WTC11 (cell line): Measurements from ENCODE around the gene NAA16. TPM values are rescaled to one million over a fixed set of nuclear protein-coding genes. Genes with fewer than 3 reads are reported as not detected.
"Not testable (repeated sequence)": the region's sequence is repeated elsewhere in the genome, so short reads cannot be mapped to it uniquely, and the experiment has no call there.

Experiments
- ATAC-seq: fragments of 200-7000 bp; cut with Tn5 transposase; 2 replicates; pipeline ENCODE4 v1.10.0; 2021; ENCODE audit warnings: mild to moderate bottlenecking, moderate library complexity
- CTCF ChIA-PET: fragments of 300-600 bp; sonication (Branson Sonifier 250); formaldehyde crosslinking; loops from one replicate; lab custom pipeline; 2021; ENCODE audit warnings: antibody characterized with exemption; lab: Charles Lee
- POLR2A ChIA-PET: fragments of 350-600 bp; sonication (Branson Sonifier 250); formaldehyde crosslinking; loops from one replicate; lab custom pipeline; 2021; ENCODE audit warnings: antibody characterized with exemption; lab: Charles Lee
- DNase-seq: peaks from one replicate; pipeline ENCODE4 v3.0.0; 2021; ENCODE audit warnings: low spot score
- H3K27ac Mint-ChIP-seq: 2 replicates; pipeline ENCODE4 v1.8.0; 2021; ENCODE audit warnings: mixed read lengths
- H3K27me3 Mint-ChIP-seq: 2 replicates; pipeline ENCODE4 v1.8.0; 2021; ENCODE audit warnings: low read depth, mild to moderate bottlenecking, moderate library complexity, mixed read lengths
- H3K36me3 Mint-ChIP-seq: 2 replicates; pipeline ENCODE4 v1.8.0; 2021; ENCODE audit warnings: mixed read lengths
- H3K4me1 Mint-ChIP-seq: 2 replicates; pipeline ENCODE4 v1.8.0; 2022; ENCODE audit warnings: mixed read lengths
- H3K4me3 Mint-ChIP-seq: 2 replicates; pipeline ENCODE4 v1.8.0; 2021; ENCODE audit warnings: mild to moderate bottlenecking, moderate library complexity, mixed read lengths
- H3K9me3 Mint-ChIP-seq: 2 replicates; pipeline ENCODE4 v1.8.0; 2021; ENCODE audit warnings: mixed read lengths
- EMX1 ChIP-seq: fragments of 250-450 bp; sonication (Bioruptor Pico); IDR thresholded peaks from 2 replicates; pipeline ENCODE4 v1.8.0; 2021; ENCODE audit warnings: mild to moderate bottlenecking
- ETV6 ChIP-seq: sonication (generic); formaldehyde crosslinking; IDR thresholded peaks from 2 replicates; pipeline ENCODE4 v1.8.1; 2022; ENCODE audit warnings: mild to moderate bottlenecking, missing genetic modification reagents
- GABPB1 ChIP-seq: sonication (generic); formaldehyde crosslinking; IDR thresholded peaks from 2 replicates; pipeline ENCODE4 v1.8.1; 2023; ENCODE audit warnings: mild to moderate bottlenecking, missing genetic modification reagents
- HMGA2 ChIP-seq: fragments of 250-450 bp; sonication (Bioruptor Pico); IDR thresholded peaks from 2 replicates; pipeline ENCODE4 v1.4.0; 2021; ENCODE audit warnings: mild to moderate bottlenecking, moderate library complexity
- MXD4 ChIP-seq: fragments of 250-450 bp; sonication (Bioruptor Pico); IDR thresholded peaks from 2 replicates; pipeline ENCODE4 v1.8.0; 2021; ENCODE audit warnings: mild to moderate bottlenecking, moderate library complexity, borderline replicate concordance
- NR1H2 ChIP-seq: sonication (generic); formaldehyde crosslinking; IDR thresholded peaks from 2 replicates; pipeline ENCODE4 v1.9.0; 2021; ENCODE audit warnings: mild to moderate bottlenecking, moderate library complexity, missing genetic modification reagents
- OVOL2 ChIP-seq: fragments of 250-450 bp; sonication (Bioruptor Pico); IDR thresholded peaks from 2 replicates; pipeline ENCODE4 v1.9.0; 2021; ENCODE audit warnings: mild to moderate bottlenecking, borderline replicate concordance
- PRRX2 ChIP-seq: fragments of 250-450 bp; sonication (Bioruptor Pico); IDR thresholded peaks from 2 replicates; pipeline ENCODE4 v1.8.0; 2021; ENCODE audit warnings: mild to moderate bottlenecking
- SOX15 ChIP-seq: fragments of 250-450 bp; sonication (Bioruptor Pico); IDR thresholded peaks from 2 replicates; pipeline ENCODE4 v1.9.0; 2021; ENCODE audit warnings: mild to moderate bottlenecking
- TEAD1 ChIP-seq: sonication (generic); formaldehyde crosslinking; IDR thresholded peaks from 2 replicates; pipeline ENCODE4 v1.8.0; 2022; ENCODE audit warnings: mild to moderate bottlenecking, missing genetic modification reagents
- ZBTB21 ChIP-seq: sonication (generic); formaldehyde crosslinking; IDR thresholded peaks from 2 replicates; pipeline ENCODE4 v1.8.1; 2023; ENCODE audit warnings: mild to moderate bottlenecking, missing genetic modification reagents, borderline replicate concordance
- ZNF121 ChIP-seq: sonication (generic); formaldehyde crosslinking; IDR thresholded peaks from 2 replicates; pipeline ENCODE4 v1.8.0; 2023; ENCODE audit warnings: missing genetic modification reagents
- ZNF232 ChIP-seq: sonication (generic); formaldehyde crosslinking; IDR thresholded peaks from 2 replicates; pipeline ENCODE4 v1.8.0; 2022; ENCODE audit warnings: mild to moderate bottlenecking, missing genetic modification reagents
- ZNF263 ChIP-seq: sonication (generic); formaldehyde crosslinking; IDR thresholded peaks from 2 replicates; pipeline ENCODE4 v1.8.1; 2022; ENCODE audit warnings: low read depth, mild to moderate bottlenecking, moderate library complexity, missing genetic modification reagents
- ZNF416 ChIP-seq: fragments of 250-450 bp; sonication (Bioruptor Pico); IDR thresholded peaks from 2 replicates; pipeline ENCODE4 v1.9.0; 2021; ENCODE audit warnings: mild to moderate bottlenecking, inconsistent platforms
- total RNA-seq: library from RNA; stranded (reverse); gene quantifications from 3 replicates; pipeline ENCODE4 v1.2.3, GENCODE V29; 2021
- TF ChIP-seq, protein P1 (sequence below): sonication (generic); formaldehyde crosslinking; IDR thresholded peaks from 2 replicates; pipeline ENCODE4 v1.8.1; 2023; ENCODE audit warnings: mild to moderate bottlenecking, missing genetic modification reagents, borderline replicate concordance
- TF ChIP-seq, protein P2 (sequence below): sonication (generic); formaldehyde crosslinking; IDR thresholded peaks from 2 replicates; pipeline ENCODE4 v1.8.1; 2022; ENCODE audit warnings: mild to moderate bottlenecking, moderate library complexity, missing genetic modification reagents
- TF ChIP-seq, protein P3 (sequence below): fragments of 200-600 bp; IDR thresholded peaks from 2 replicates; pipeline ENCODE4 v1.8.0; 2022; ENCODE audit warnings: antibody characterized with exemption
- TF ChIP-seq, protein P4 (sequence below): sonication (generic); formaldehyde crosslinking; IDR thresholded peaks from 2 replicates; pipeline ENCODE4 v1.8.1; 2022; ENCODE audit warnings: low read depth, missing genetic modification reagents, borderline replicate concordance
- TF ChIP-seq, protein P5 (sequence below): sonication (generic); formaldehyde crosslinking; IDR thresholded peaks from 2 replicates; pipeline ENCODE4 v1.8.1; 2023; ENCODE audit warnings: mild to moderate bottlenecking, missing genetic modification reagents, moderate library complexity
- TF ChIP-seq, protein P6 (sequence below): sonication (generic); formaldehyde crosslinking; IDR thresholded peaks from 2 replicates; pipeline ENCODE4 v1.8.1; 2022; ENCODE audit warnings: missing genetic modification reagents, borderline replicate concordance

The NAA16 gene
- total RNA-seq, 1 experiment from 2014 or later = 32.5 TPM

DNA sequence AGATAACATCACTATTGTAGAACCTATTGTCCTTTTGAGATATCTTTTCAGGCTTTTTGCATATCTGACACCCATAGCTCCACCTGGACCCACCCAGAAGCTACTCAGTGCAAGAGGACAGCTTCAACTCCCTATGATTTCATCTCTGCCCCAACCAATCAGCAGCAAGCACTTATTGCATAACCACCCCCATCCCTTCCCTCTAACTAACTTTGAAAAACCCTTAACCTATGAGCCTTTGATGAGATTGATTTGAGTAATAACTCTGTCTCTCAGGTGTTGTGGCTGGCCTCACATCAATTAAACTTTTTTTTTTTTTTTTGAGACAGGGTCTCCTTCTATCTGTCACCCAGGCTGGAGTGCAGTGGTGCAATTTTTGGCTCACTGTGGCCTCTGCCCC, 34.2 kb upstream of the NAA16 start:
- ATAC-seq (peak; percentile 22; the same call in 1 of the 2 replicates), DNase-seq (no peak)
- Mint-ChIP-seq H3K4me1 (peaks cover 38% of the 10 kb centered on the region), H3K4me3 (no peak overlapping the region), H3K9me3 (peaks cover 19% of the 10 kb centered on the region), H3K27me3 (no peaks in the 10 kb centered on the region), H3K36me3 (peaks cover 3% of the 10 kb centered on the region), H3K27ac (no peak overlapping the region)
- TF ChIP-seq ZBTB21 (no peak), MXD4 (CRISPR knock-in tag) (no peak), TEAD1 (CRISPR knock-in tag) (no peak), ZNF232 (CRISPR knock-in tag) (no peak)
- TF ChIP-seq, protein P1, sequence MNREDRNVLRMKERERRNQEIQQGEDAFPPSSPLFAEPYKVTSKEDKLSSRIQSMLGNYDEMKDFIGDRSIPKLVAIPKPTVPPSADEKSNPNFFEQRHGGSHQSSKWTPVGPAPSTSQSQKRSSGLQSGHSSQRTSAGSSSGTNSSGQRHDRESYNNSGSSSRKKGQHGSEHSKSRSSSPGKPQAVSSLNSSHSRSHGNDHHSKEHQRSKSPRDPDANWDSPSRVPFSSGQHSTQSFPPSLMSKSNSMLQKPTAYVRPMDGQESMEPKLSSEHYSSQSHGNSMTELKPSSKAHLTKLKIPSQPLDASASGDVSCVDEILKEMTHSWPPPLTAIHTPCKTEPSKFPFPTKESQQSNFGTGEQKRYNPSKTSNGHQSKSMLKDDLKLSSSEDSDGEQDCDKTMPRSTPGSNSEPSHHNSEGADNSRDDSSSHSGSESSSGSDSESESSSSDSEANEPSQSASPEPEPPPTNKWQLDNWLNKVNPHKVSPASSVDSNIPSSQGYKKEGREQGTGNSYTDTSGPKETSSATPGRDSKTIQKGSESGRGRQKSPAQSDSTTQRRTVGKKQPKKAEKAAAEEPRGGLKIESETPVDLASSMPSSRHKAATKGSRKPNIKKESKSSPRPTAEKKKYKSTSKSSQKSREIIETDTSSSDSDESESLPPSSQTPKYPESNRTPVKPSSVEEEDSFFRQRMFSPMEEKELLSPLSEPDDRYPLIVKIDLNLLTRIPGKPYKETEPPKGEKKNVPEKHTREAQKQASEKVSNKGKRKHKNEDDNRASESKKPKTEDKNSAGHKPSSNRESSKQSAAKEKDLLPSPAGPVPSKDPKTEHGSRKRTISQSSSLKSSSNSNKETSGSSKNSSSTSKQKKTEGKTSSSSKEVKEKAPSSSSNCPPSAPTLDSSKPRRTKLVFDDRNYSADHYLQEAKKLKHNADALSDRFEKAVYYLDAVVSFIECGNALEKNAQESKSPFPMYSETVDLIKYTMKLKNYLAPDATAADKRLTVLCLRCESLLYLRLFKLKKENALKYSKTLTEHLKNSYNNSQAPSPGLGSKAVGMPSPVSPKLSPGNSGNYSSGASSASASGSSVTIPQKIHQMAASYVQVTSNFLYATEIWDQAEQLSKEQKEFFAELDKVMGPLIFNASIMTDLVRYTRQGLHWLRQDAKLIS (CRISPR knock-in tag) = no peak
- TF ChIP-seq, protein P2, sequence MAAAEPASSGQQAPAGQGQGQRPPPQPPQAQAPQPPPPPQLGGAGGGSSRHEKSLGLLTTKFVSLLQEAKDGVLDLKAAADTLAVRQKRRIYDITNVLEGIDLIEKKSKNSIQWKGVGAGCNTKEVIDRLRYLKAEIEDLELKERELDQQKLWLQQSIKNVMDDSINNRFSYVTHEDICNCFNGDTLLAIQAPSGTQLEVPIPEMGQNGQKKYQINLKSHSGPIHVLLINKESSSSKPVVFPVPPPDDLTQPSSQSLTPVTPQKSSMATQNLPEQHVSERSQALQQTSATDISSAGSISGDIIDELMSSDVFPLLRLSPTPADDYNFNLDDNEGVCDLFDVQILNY (CRISPR knock-in tag) = no peak
- POLR2A ChIA-PET = no interaction called here
- CTCF ChIA-PET = no interaction called here

DNA sequence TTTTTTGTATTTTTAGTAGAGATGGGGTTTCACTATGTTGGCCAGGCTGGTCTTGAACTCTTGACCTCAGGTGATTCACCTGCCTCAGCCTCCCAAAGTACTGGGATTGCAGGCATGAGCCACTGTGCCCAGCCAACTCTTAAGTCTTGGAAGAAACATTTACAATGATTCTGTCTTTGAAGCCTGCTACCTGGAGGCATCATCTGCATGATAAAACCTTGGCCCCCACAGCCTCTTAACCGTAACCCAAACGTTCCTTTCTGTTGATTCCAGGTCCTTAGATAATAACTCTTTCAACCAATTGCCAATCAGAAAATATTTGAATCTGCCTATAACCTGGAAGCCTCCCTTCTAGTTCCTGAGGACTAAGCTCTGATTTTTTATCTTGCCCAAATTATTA, 31.9 kb upstream of the NAA16 start:
- 0 out of 2 replicates have a peak, but pooled peaks have one; percentile 54 for TF ChIP-seq ZNF121 (CRISPR knock-in tag)
- H3K4me3 Mint-ChIP-seq, H3K9me3 Mint-ChIP-seq, POLR2A ChIA-PET, H3K36me3 Mint-ChIP-seq, H3K27ac Mint-ChIP-seq, H3K27me3 Mint-ChIP-seq, CTCF ChIA-PET, DNase-seq: not testable (repeated sequence)
- peak; percentile 80 for ATAC-seq
- peaks cover 38% of the 10 kb centered on the region for H3K4me1 Mint-ChIP-seq

DNA sequence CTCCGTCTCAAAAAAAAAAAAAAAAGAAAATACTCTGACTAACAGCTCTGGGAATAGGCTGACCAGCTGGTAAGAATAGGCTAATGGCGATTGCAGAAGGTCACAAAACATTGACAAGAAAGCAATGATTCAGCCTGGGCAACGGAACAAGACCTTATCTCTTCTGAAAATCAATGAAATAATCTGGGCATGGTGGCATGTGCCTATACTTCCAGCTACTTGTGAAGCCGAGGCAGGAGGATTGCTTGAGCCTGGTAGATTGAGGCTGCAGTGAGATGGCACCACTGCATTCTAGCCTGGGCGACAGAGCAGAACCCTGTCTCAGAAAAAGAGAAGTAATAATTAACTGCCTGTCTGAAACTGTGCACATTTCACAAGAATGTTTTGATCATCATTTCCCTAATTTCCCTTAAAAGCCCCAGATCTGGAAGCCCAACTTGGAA, 28.9 kb upstream of the NAA16 start:
- no peak overlapping the region for H3K4me3 Mint-ChIP-seq
- ChIA-PET CTCF (no interaction called here), POLR2A (no interaction called here)
- no peaks in the 10 kb centered on the region for H3K27me3 Mint-ChIP-seq
- peaks cover 43% of the 10 kb centered on the region for H3K4me1 Mint-ChIP-seq
- peaks cover 7% of the 10 kb centered on the region; the same call in 1 of the 2 replicates for H3K9me3 Mint-ChIP-seq
- H3K27ac Mint-ChIP-seq = no peak overlapping the region
- H3K36me3 Mint-ChIP-seq = no peaks in the 10 kb centered on the region
- ATAC-seq (no peak), DNase-seq (no peak)
- no peak for TF ChIP-seq PRRX2
- TF ChIP-seq NR1H2 (CRISPR knock-in tag) = no peak
- TF ChIP-seq SOX15 (CRISPR knock-in tag) = no peak
- no peak for TF ChIP-seq EMX1 (CRISPR knock-in tag)
- TF ChIP-seq ZNF416 = no peak
- no peak for TF ChIP-seq OVOL2
- no peak for TF ChIP-seq GABPB1 (CRISPR knock-in tag)
- TF ChIP-seq, protein P3, sequence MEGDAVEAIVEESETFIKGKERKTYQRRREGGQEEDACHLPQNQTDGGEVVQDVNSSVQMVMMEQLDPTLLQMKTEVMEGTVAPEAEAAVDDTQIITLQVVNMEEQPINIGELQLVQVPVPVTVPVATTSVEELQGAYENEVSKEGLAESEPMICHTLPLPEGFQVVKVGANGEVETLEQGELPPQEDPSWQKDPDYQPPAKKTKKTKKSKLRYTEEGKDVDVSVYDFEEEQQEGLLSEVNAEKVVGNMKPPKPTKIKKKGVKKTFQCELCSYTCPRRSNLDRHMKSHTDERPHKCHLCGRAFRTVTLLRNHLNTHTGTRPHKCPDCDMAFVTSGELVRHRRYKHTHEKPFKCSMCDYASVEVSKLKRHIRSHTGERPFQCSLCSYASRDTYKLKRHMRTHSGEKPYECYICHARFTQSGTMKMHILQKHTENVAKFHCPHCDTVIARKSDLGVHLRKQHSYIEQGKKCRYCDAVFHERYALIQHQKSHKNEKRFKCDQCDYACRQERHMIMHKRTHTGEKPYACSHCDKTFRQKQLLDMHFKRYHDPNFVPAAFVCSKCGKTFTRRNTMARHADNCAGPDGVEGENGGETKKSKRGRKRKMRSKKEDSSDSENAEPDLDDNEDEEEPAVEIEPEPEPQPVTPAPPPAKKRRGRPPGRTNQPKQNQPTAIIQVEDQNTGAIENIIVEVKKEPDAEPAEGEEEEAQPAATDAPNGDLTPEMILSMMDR = no peak
- TF ChIP-seq, protein P4, sequence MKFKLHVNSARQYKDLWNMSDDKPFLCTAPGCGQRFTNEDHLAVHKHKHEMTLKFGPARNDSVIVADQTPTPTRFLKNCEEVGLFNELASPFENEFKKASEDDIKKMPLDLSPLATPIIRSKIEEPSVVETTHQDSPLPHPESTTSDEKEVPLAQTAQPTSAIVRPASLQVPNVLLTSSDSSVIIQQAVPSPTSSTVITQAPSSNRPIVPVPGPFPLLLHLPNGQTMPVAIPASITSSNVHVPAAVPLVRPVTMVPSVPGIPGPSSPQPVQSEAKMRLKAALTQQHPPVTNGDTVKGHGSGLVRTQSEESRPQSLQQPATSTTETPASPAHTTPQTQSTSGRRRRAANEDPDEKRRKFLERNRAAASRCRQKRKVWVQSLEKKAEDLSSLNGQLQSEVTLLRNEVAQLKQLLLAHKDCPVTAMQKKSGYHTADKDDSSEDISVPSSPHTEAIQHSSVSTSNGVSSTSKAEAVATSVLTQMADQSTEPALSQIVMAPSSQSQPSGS (CRISPR knock-in tag) = no peak
- no peak for TF ChIP-seq HMGA2 (CRISPR knock-in tag)
- TF ChIP-seq, protein P5, sequence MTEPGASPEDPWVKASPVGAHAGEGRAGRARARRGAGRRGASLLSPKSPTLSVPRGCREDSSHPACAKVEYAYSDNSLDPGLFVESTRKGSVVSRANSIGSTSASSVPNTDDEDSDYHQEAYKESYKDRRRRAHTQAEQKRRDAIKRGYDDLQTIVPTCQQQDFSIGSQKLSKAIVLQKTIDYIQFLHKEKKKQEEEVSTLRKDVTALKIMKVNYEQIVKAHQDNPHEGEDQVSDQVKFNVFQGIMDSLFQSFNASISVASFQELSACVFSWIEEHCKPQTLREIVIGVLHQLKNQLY (CRISPR knock-in tag) = no peak
- TF ChIP-seq ETV6 (CRISPR knock-in tag) = no peak
- TF ChIP-seq, protein P6, sequence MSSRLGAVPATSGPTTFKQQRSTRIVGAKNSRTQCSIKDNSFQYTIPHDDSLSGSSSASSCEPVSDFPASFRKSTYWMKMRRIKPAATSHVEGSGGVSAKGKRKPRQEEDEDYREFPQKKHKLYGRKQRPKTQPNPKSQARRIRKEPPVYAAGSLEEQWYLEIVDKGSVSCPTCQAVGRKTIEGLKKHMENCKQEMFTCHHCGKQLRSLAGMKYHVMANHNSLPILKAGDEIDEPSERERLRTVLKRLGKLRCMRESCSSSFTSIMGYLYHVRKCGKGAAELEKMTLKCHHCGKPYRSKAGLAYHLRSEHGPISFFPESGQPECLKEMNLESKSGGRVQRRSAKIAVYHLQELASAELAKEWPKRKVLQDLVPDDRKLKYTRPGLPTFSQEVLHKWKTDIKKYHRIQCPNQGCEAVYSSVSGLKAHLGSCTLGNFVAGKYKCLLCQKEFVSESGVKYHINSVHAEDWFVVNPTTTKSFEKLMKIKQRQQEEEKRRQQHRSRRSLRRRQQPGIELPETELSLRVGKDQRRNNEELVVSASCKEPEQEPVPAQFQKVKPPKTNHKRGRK = no peak
- TF ChIP-seq ZNF263 (CRISPR knock-in tag) = no peak
